ENCODE results near the gene A4GNT.

DNA sequence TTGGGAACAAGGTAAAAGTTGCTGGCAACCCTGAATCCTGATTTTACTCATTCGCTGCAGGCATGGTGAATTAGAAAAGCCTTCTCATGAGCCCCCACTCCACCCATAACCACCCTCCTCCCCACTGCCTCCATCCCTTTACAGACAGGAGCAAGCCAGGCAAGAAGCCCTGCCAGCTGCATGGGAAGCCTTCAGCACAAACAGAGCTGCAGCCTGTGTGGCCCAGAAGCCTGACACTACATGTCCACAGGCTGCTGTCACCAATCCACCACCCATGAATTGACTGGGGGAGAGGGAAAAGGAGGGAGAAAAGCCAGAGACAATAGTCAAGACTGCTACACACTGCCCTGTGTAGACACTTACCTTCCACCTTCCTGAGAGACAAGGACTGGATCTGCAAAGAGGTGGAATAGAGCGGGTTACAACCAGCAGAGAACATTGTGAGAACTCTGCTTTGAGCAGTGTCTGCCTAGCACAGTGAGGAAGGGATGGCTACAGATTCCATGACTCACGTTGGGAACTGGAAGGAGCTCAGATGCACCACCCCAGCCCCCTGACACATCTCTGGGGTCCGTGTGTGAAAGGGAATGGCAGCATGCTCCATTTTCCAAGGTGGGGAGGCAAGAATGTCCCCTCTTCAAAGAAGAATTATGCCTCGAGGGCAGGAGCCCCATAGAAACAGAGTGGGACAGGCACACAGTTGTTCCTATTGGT, 50.7 kb downstream of the A4GNT start:
- TF ChIP-seq POLR2A (IDR thresholded peaks at IDR 0.05), result no peak
- TF ChIP-seq, protein P1, sequence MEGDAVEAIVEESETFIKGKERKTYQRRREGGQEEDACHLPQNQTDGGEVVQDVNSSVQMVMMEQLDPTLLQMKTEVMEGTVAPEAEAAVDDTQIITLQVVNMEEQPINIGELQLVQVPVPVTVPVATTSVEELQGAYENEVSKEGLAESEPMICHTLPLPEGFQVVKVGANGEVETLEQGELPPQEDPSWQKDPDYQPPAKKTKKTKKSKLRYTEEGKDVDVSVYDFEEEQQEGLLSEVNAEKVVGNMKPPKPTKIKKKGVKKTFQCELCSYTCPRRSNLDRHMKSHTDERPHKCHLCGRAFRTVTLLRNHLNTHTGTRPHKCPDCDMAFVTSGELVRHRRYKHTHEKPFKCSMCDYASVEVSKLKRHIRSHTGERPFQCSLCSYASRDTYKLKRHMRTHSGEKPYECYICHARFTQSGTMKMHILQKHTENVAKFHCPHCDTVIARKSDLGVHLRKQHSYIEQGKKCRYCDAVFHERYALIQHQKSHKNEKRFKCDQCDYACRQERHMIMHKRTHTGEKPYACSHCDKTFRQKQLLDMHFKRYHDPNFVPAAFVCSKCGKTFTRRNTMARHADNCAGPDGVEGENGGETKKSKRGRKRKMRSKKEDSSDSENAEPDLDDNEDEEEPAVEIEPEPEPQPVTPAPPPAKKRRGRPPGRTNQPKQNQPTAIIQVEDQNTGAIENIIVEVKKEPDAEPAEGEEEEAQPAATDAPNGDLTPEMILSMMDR (IDR thresholded peaks at IDR 0.05), result no peak
